Mesenchymal stem cell (in vitro differentiated cells and primary cell): Measurements from ENCODE around the gene LMX1B. TPM values are rescaled to one million over a fixed set of nuclear protein-coding genes. Genes with fewer than 3 reads are reported as not detected.

Experiments
- DNase-seq: peaks from one replicate; pipeline ENCODE4 v3.0.0-alpha.2; 2013
- H2AFZ ChIP-seq: one replicate; pipeline ENCODE4 v1.6.1; 2013; ENCODE audit warnings: low read depth, mild to moderate bottlenecking, control low read depth, inconsistent platforms, low read length, moderate library complexity
- H2AK5ac ChIP-seq: 2 replicates; pipeline ENCODE4 v1.6.1; 2013; ENCODE audit warnings: low read length, moderate library complexity, mild to moderate bottlenecking, inconsistent platforms; ENCODE audit not compliant: severe bottlenecking
- H2BK120ac ChIP-seq: one replicate; pipeline ENCODE4 v1.6.1; 2013; ENCODE audit warnings: low read depth, mild to moderate bottlenecking, inconsistent platforms, low read length, moderate library complexity
- H2BK12ac ChIP-seq, 2 experiments: one replicate each; pipeline ENCODE4 v1.6.1; 2013; ENCODE audit warnings: inconsistent platforms in 2 of 2, low read length in 2 of 2, mild to moderate bottlenecking in 2 of 2, moderate library complexity in 2 of 2, control low read depth in 1 of 2
- H2BK15ac ChIP-seq: one replicate; pipeline ENCODE4 v1.6.1; 2013; ENCODE audit warnings: mild to moderate bottlenecking, low read depth, inconsistent platforms; ENCODE audit not compliant: poor library complexity, severe bottlenecking
- H2BK5ac ChIP-seq: 2 replicates; pipeline ENCODE4 v1.6.1; 2013; ENCODE audit warnings: low read depth, mild to moderate bottlenecking, low read length, control low read depth, inconsistent platforms; ENCODE audit not compliant: poor library complexity, severe bottlenecking
- H3K14ac ChIP-seq, 2 experiments: one replicate each; pipeline ENCODE4 v1.6.1; 2013; ENCODE audit warnings: inconsistent platforms in 2 of 2, low read length in 2 of 2, control low read depth in 1 of 2, mild to moderate bottlenecking in 1 of 2, moderate library complexity in 1 of 2
- H3K18ac ChIP-seq, 2 experiments: one replicate each; pipeline ENCODE4 v1.6.1; 2013; ENCODE audit warnings: inconsistent platforms in 2 of 2, low read length in 2 of 2, control low read depth in 1 of 2, low read depth in 1 of 2, mild to moderate bottlenecking in 1 of 2
- H3K23ac ChIP-seq, 2 experiments: one replicate each; pipeline ENCODE4 v1.6.1; 2013; ENCODE audit warnings: inconsistent platforms in 2 of 2, low read length in 2 of 2, mild to moderate bottlenecking in 2 of 2, moderate library complexity in 2 of 2, control low read depth in 1 of 2
- H3K27ac ChIP-seq: 2 replicates; pipeline ENCODE4 v1.5.1; 2013; ENCODE audit warnings: mild to moderate bottlenecking, moderate library complexity, low read length, control low read depth, inconsistent platforms; ENCODE audit not compliant: poor library complexity, severe bottlenecking
- H3K27me3 ChIP-seq, 2 experiments: 2 replicates each; pipeline versions ENCODE4 v1.6.1 to v1.7.0; 2013; ENCODE audit warnings: low read length in 2 of 2, mild to moderate bottlenecking in 2 of 2, moderate library complexity in 2 of 2, control low read depth in 1 of 2, inconsistent platforms in 1 of 2; ENCODE audit not compliant: control insufficient read depth in 1 of 2, insufficient read depth in 1 of 2
- H3K36me3 ChIP-seq, 2 experiments: 2 replicates each; pipeline versions ENCODE4 v1.6.1 to v1.7.0; 2013; ENCODE audit warnings: low read length in 2 of 2, control low read depth in 1 of 2, inconsistent platforms in 1 of 2, low read depth in 1 of 2, mild to moderate bottlenecking in 1 of 2; ENCODE audit not compliant: insufficient read depth in 2 of 2, control insufficient read depth in 1 of 2
- H3K4ac ChIP-seq, 2 experiments: one replicate each; pipeline ENCODE4 v1.6.1; 2013; ENCODE audit warnings: inconsistent platforms in 2 of 2, low read length in 2 of 2, mild to moderate bottlenecking in 2 of 2, moderate library complexity in 2 of 2, control low read depth in 1 of 2, low read depth in 1 of 2
- H3K4me1 ChIP-seq: 2 replicates; pipeline ENCODE4 v1.6.1; 2013; ENCODE audit warnings: low read depth, low read length, control low read depth; ENCODE audit not compliant: control insufficient read depth, insufficient read depth
- H3K4me2 ChIP-seq: 2 replicates; pipeline ENCODE4 v1.6.1; 2013; ENCODE audit warnings: low read length, mild to moderate bottlenecking, inconsistent platforms; ENCODE audit not compliant: poor library complexity, severe bottlenecking
- H3K4me3 ChIP-seq, 2 experiments: 2 replicates each; pipeline versions ENCODE4 v1.5.1 to v1.7.0; 2013; ENCODE audit warnings: low read length in 2 of 2, mild to moderate bottlenecking in 2 of 2, control low read depth in 1 of 2, low read depth in 1 of 2; ENCODE audit not compliant: insufficient read depth in 1 of 2
- H3K79me1 ChIP-seq: replicated peaks from 2 replicates; pipeline ENCODE4 v1.6.1; 2013; ENCODE audit warnings: mild to moderate bottlenecking, control low read depth, low read length, inconsistent platforms; ENCODE audit not compliant: poor library complexity, severe bottlenecking
- H3K9ac ChIP-seq: 2 replicates; pipeline ENCODE4 v1.7.0; 2013; ENCODE audit warnings: mild to moderate bottlenecking, low read length, moderate library complexity
- H3K9me3 ChIP-seq: 2 replicates; pipeline ENCODE4 v1.7.0; 2013; ENCODE audit warnings: mild to moderate bottlenecking, low read length; ENCODE audit not compliant: control insufficient read depth
- H4K8ac ChIP-seq: one replicate; pipeline ENCODE4 v1.6.1; 2013; ENCODE audit warnings: inconsistent platforms, mild to moderate bottlenecking, low read length, moderate library complexity
- H4K91ac ChIP-seq: one replicate; pipeline ENCODE4 v1.6.1; 2013; ENCODE audit warnings: mild to moderate bottlenecking, low read length, inconsistent platforms
- WGBS: methylation state at CpG from one replicate; pipeline ENCODE4 v1.1.7; 2013; ENCODE audit warnings: mixed read lengths; 5-methylcytosine and 5-hydroxymethylcytosine counted together
- polyA plus RNA-seq, 2 experiments: library from polyadenylated mRNA; stranded (reverse); fragments of 200-250 nt; gene quantifications; one replicate each; pipeline ENCODE4 v1.2.3, GENCODE V29; 2013

The LMX1B gene
- not detected for polyA plus RNA-seq (2013, experiment 1 of 2)
- not detected for polyA plus RNA-seq (2013, experiment 2 of 2)

- no peak within 1 kb of the TSS for H2AK5ac ChIP-seq
- peak; percentile 31 for DNase-seq
- no peak within 1 kb of the TSS for H2BK15ac ChIP-seq
- no peak within 1 kb of the TSS for H2AFZ ChIP-seq
- no peaks in the 10 kb centered on the region for H3K79me1 ChIP-seq
- no peak within 1 kb of the TSS for H2BK12ac ChIP-seq
- H3K14ac ChIP-seq = no peak within 1 kb of the TSS
- no peak within 1 kb of the TSS for H4K8ac ChIP-seq
- H3K27ac ChIP-seq = no peak within 1 kb of the TSS
- no peaks in the 10 kb centered on the region for H3K36me3 ChIP-seq
- no peak within 1 kb of the TSS for H2BK5ac ChIP-seq
- no peaks in the 10 kb centered on the region for H3K9me3 ChIP-seq
- WGBS = no CpG with 5 or more reads among the region's 58 CpGs
- H3K27me3 ChIP-seq = peaks cover 85 to 88% of the 10 kb centered on the region in 2 experiments
- H2BK120ac ChIP-seq = no peak within 1 kb of the TSS
- H3K4me1 ChIP-seq = peaks cover 32% of the 10 kb centered on the region
- H3K4me2 ChIP-seq = no peak within 1 kb of the TSS
- no peak within 1 kb of the TSS for H3K18ac ChIP-seq
- H3K9ac ChIP-seq = no peak within 1 kb of the TSS
- no peak within 1 kb of the TSS for H3K4me3 ChIP-seq
- H4K91ac ChIP-seq = no peak within 1 kb of the TSS
- H3K23ac ChIP-seq = peak within 1 kb of the TSS in 1 of 2 experiments; percentile 48
- no peak within 1 kb of the TSS for H3K4ac ChIP-seq
Observed at GRCh38 chr9:126613651-126614050, at the start of gene LMX1B. Gene LMX1B, plus strand, starts transcription at chr9:126613928. Its CDS starts 522 bp downstream, at chr9:126614450.

- no peak overlapping the region for H3K4ac ChIP-seq
- peaks cover 41 to 82% of the 10 kb centered on the region in 2 experiments for H3K27me3 ChIP-seq
- no peak overlapping the region for H2BK120ac ChIP-seq
- H2AFZ ChIP-seq = no peak overlapping the region
- no peak overlapping the region for H3K14ac ChIP-seq
- no peaks in the 10 kb centered on the region for H3K36me3 ChIP-seq
- H4K8ac ChIP-seq = no peak overlapping the region
- H3K79me1 ChIP-seq = no peaks in the 10 kb centered on the region
- no peak overlapping the region for H3K9ac ChIP-seq
- H2BK5ac ChIP-seq = no peak overlapping the region
- no peak overlapping the region for H2BK12ac ChIP-seq
- H3K9me3 ChIP-seq = no peaks in the 10 kb centered on the region
- peak overlapping the region; percentile 16 for H4K91ac ChIP-seq
- H3K4me1 ChIP-seq = no peaks in the 10 kb centered on the region
- H3K4me3 ChIP-seq = no peak overlapping the region
- WGBS = 17% methylated on average over 10 of the region's 10 CpGs
- H3K4me2 ChIP-seq = no peak overlapping the region
- H2BK15ac ChIP-seq = no peak overlapping the region
- H3K27ac ChIP-seq = no peak overlapping the region
- no peak for DNase-seq
- H3K18ac ChIP-seq = no peak overlapping the region
- no peak overlapping the region for H3K23ac ChIP-seq
- H2AK5ac ChIP-seq = no peak overlapping the region
Observed at GRCh38 chr9:126564128-126564527, 49.6 kb upstream of the LMX1B start.

DNA sequence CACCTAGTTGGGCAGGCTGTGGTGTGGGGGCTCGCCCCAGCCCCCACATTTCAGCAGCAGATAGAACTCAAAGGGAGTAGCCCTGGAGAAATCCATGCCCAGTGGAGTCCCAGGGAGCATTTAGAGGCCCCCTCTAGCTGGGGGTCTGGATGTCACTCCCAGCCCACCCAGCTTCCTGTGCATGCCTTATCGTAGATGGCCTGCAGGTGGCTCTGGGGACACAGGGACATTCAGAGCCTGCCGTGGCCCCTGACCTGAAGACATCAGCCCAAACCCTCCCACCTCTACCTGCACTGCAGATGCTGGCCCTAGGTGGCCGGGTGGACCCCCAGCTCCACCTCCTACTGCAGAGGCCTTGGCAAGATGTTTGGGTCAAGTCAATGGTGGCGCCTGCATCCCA lies 49.0 kb upstream of the LMX1B start:
- DNase-seq = no peak
- Histone ChIP-seq H3K14ac (no peak overlapping the region), H2AFZ (no peak overlapping the region), H3K9ac (no peak overlapping the region), H3K23ac (no peak overlapping the region), H3K9me3 (no peaks in the 10 kb centered on the region), H2BK15ac (no peak overlapping the region), H2BK5ac (no peak overlapping the region), H3K27ac (no peak overlapping the region), H4K91ac (no peak overlapping the region), H3K4me3 (no peak overlapping the region), H4K8ac (no peak overlapping the region), H2BK120ac (no peak overlapping the region), H3K4me2 (no peak overlapping the region), H3K27me3 (peaks cover 38 to 76% of the 10 kb centered on the region in 2 experiments), H3K18ac (no peak overlapping the region), H3K79me1 (no peaks in the 10 kb centered on the region), H2AK5ac (no peak overlapping the region), H2BK12ac (no peak overlapping the region), H3K4ac (no peak overlapping the region), H3K4me1 (no peaks in the 10 kb centered on the region), H3K36me3 (no peaks in the 10 kb centered on the region)
- WGBS = 49% methylated on average over 4 of the region's 5 CpGs

- no peak overlapping the region for H2BK12ac ChIP-seq
- H3K4me1 ChIP-seq = no peaks in the 10 kb centered on the region
- H2AFZ ChIP-seq = no peak overlapping the region
- H3K4me2 ChIP-seq = no peak overlapping the region
- H3K18ac ChIP-seq = no peak overlapping the region
- H4K8ac ChIP-seq = no peak overlapping the region
- no peak overlapping the region for H4K91ac ChIP-seq
- WGBS = 88% methylated on average over 11 of the region's 11 CpGs
- H2BK120ac ChIP-seq = no peak overlapping the region
- H3K4ac ChIP-seq = no peak overlapping the region
- H2BK15ac ChIP-seq = no peak overlapping the region
- no peaks in the 10 kb centered on the region for H3K9me3 ChIP-seq
- H3K27ac ChIP-seq = no peak overlapping the region
- H3K14ac ChIP-seq = no peak overlapping the region
- H2BK5ac ChIP-seq = no peak overlapping the region
- no peaks in the 10 kb centered on the region for H3K36me3 ChIP-seq
- no peak overlapping the region for H3K23ac ChIP-seq
- DNase-seq = no peak
- H3K79me1 ChIP-seq = no peaks in the 10 kb centered on the region
- H3K27me3 ChIP-seq = peaks cover 38 to 71% of the 10 kb centered on the region in 2 experiments
- H3K9ac ChIP-seq = no peak overlapping the region
- no peak overlapping the region for H3K4me3 ChIP-seq
- H2AK5ac ChIP-seq = no peak overlapping the region
Observed at GRCh38 chr9:126565336-126566128, 48.2 kb upstream of the LMX1B start.
